B cell (primary cell): ENCODE results near the gene LRRC2. TPM values are rescaled to one million over a fixed set of nuclear protein-coding genes. Genes with fewer than 3 reads are reported as not detected.

Experiments used
- ATAC-seq: fragments of 200-7000 bp; cut with Tn5 transposase; one replicate; pipeline ENCODE4 v1.10.0; 2021; ENCODE audit warnings: low read depth, mild to moderate bottlenecking, moderate number of reproducible peaks, moderate library complexity
- CTCF ChIA-PET: fragments of 350-600 bp; sonication (Branson Sonifier 250); formaldehyde crosslinking; loops from one replicate; lab custom pipeline; 2021; ENCODE audit warnings: antibody characterized with exemption, inconsistent platforms; lab: Charles Lee
- POLR2A ChIA-PET: fragments of 350-600 bp; sonication (Branson Sonifier 250); formaldehyde crosslinking; loops from one replicate; lab custom pipeline; 2021; ENCODE audit warnings: antibody characterized with exemption; lab: Charles Lee
- DNase-seq: peaks from one replicate; pipeline ENCODE4 v3.0.0; 2013
- H2AFZ ChIP-seq: 2 replicates; pipeline ENCODE4 v1.6.1; 2012; ENCODE audit warnings: mild to moderate bottlenecking, low read depth, low read length; ENCODE audit not compliant: insufficient read depth, poor library complexity, severe bottlenecking
- H3K27ac ChIP-seq, 2 donors: 1 replicate in 1 of 2; 2 replicates in 1 of 2; pipeline ENCODE4 v1.5.1; 2012 to 2013; ENCODE audit warnings: low read length in 2 of 2, mild to moderate bottlenecking in 2 of 2, moderate library complexity in 1 of 2
- H3K27me3 ChIP-seq, 4 experiments: fragments of 200-600 bp in 1 of 4; sonication (generic) in 1 of 4; replicated peaks in 1 of 4; 1 replicate in 2 of 4; 2 replicates in 2 of 4; pipeline versions ENCODE4 v1.6.1 to v1.7.0; 2013 to 2016; ENCODE audit warnings: low read length in 3 of 4, mild to moderate bottlenecking in 2 of 4, mixed read lengths in 1 of 4, moderate library complexity in 1 of 4; ENCODE audit not compliant: insufficient read depth in 4 of 4, control insufficient read depth in 3 of 4; ENCODE audit errors: control extremely low read depth in 1 of 4
- H3K36me3 ChIP-seq, 2 experiments: replicated peaks in 1 of 2; 1 replicate in 1 of 2; 2 replicates in 1 of 2; pipeline versions ENCODE4 v1.6.1 to v1.7.1; 2013; ENCODE audit warnings: low read length in 1 of 2; ENCODE audit not compliant: insufficient read depth in 2 of 2, control insufficient read depth in 1 of 2; ENCODE audit errors: control extremely low read depth in 1 of 2, extremely low read depth in 1 of 2
- H3K4me1 ChIP-seq, 2 donors: fragments of 200-600 bp in 1 of 2; sonication (generic) in 1 of 2; 1 replicate in 1 of 2; 2 replicates in 1 of 2; pipeline versions ENCODE4 v1.5.1 to v1.6.1; 2013 to 2017; ENCODE audit warnings: low read length in 2 of 2; ENCODE audit not compliant: control insufficient read depth in 2 of 2, insufficient read depth in 2 of 2
- H3K4me2 ChIP-seq: replicated peaks from 2 replicates; pipeline ENCODE3; 2012; ENCODE audit warnings: mild to moderate bottlenecking, low read depth, low read length; ENCODE audit not compliant: poor library complexity, severe bottlenecking
- H3K4me3 ChIP-seq, 5 experiments: fragments of 200-600 bp in 1 of 5; sonication (generic) in 1 of 5; 1 replicate in 3 of 5; 2 replicates in 2 of 5; pipeline versions ENCODE4 v1.5.1 to v1.7.0; 2011 to 2016; ENCODE audit warnings: low read length in 4 of 5, mild to moderate bottlenecking in 4 of 5, low read depth in 2 of 5, control low read depth in 1 of 5, moderate library complexity in 1 of 5; ENCODE audit not compliant: insufficient read depth in 1 of 5; ENCODE audit errors: control extremely low read depth in 1 of 5, extremely low read depth in 1 of 5
- H3K79me2 ChIP-seq: fragments of 200-600 bp; sonication (generic); one replicate; pipeline ENCODE4 v1.6.0; 2016; ENCODE audit warnings: low read length; ENCODE audit not compliant: control insufficient read depth, insufficient read depth
- H3K9ac ChIP-seq: fragments of 200-600 bp; sonication (generic); 2 replicates; pipeline ENCODE4 v1.6.1; 2017; ENCODE audit warnings: mild to moderate bottlenecking, low read length, moderate library complexity
- H3K9me3 ChIP-seq, 3 donors: one replicate each; pipeline versions ENCODE4 v1.6.1 to v1.7.1; 2013; ENCODE audit warnings: low read length in 2 of 3; ENCODE audit not compliant: control insufficient read depth in 2 of 3, insufficient read depth in 1 of 3; ENCODE audit errors: control extremely low read depth in 1 of 3
- H4K20me1 ChIP-seq: 2 replicates; pipeline ENCODE4 v1.6.0; 2012; ENCODE audit warnings: mild to moderate bottlenecking, low read length; ENCODE audit not compliant: insufficient read depth, control insufficient read depth, poor library complexity, severe bottlenecking
- H3K27ac Mint-ChIP-seq: one replicate; pipeline ENCODE4 v1.8.0; 2021; ENCODE audit warnings: mixed read lengths
- H3K27me3 Mint-ChIP-seq: one replicate; pipeline ENCODE4 v1.8.0; 2021; ENCODE audit warnings: mixed read lengths
- H3K4me1 Mint-ChIP-seq: one replicate; pipeline ENCODE4 v1.8.0; 2021; ENCODE audit warnings: mixed read lengths
- H3K4me3 Mint-ChIP-seq: one replicate; pipeline ENCODE4 v1.8.0; 2021; ENCODE audit warnings: mixed read lengths
- H3K9me3 Mint-ChIP-seq: one replicate; pipeline ENCODE4 v1.8.0; 2022; ENCODE audit warnings: mixed read lengths; ENCODE audit not compliant: insufficient read depth
- EZH2 ChIP-seq: IDR thresholded peaks from 2 replicates; pipeline ENCODE4 v1.6.1; 2012; ENCODE audit warnings: borderline replicate concordance, low read depth, mild to moderate bottlenecking, moderate library complexity, low read length; ENCODE audit not compliant: insufficient read depth, poor library complexity, severe bottlenecking
- WGBS: methylation state at CpG from one replicate; pipeline ENCODE4 v1.1.5; 2013; ENCODE audit warnings: missing lambda C conversion rate; ENCODE audit not compliant: insufficient coverage; 5-methylcytosine and 5-hydroxymethylcytosine counted together
- intact Hi-C: fragments of 100-400 bp; cut with micrococcal nuclease; formaldehyde crosslinking; loops from one replicate; pipeline ENCODE4 v1.10.0; 2022
- polyA plus RNA-seq: library from polyadenylated mRNA; depleted of rRNA; stranded (reverse); fragments of >200 nt; gene quantifications from 2 replicates; pipeline ENCODE4 v1.2.3, GENCODE V29; 2012
- total RNA-seq, 2 donors: library from RNA; stranded (reverse); fragments of 120-200 nt in 1 of 2; gene quantifications; 1 replicate in 1 of 2; 2 replicates in 1 of 2; pipeline versions ENCODE4 v1.2.3 to v1.2.4, GENCODE V29; 2013 to 2022
- TF ChIP-seq, protein P1 (sequence below): fragments of 200-600 bp; IDR thresholded peaks from one replicate; pipeline ENCODE4 v1.8.0; 2022; ENCODE audit warnings: antibody characterized with exemption, mild to moderate bottlenecking

LRRC2 gene
- total and polyA plus RNA-seq, 2 donors (not counting 1 experiment from before 2014, with no cell fraction given) = 0.04 TPM; not detected in 1

DNA sequence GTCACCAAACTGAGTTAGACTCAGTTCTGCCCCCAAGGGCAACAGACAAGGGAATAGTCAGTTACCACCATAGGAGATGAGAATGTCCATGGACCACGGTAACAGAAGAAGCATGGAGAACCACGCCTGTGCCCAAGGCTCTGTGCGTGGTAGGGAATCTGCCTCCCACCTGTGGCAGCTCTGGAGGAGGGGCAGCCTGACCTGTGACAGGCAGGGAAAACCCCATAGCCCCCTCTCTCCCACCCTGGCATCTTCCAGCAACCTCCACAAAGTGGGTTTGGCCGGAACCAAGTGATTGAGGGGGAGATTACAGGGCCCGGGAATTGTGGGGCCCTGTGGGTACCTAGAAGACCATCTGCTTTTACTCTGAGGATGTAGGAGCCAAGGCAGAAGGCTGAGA lies 87.1 kb downstream of the LRRC2 start:
- 93% methylated on average over 5 of the region's 5 CpGs for WGBS
- DNase-seq (no peak), ATAC-seq (no peak)
- H3K4me1 Mint-ChIP-seq = no peaks in the 10 kb centered on the region
- Histone ChIP-seq H3K9me3 (no peaks in the 10 kb centered on the region), H3K9ac (no peak overlapping the region), H4K20me1 (no peaks in the 10 kb centered on the region), H3K27me3 (peaks cover 0 to 14% (median 6%) of the 10 kb centered on the region in 4 experiments), H3K4me2 (no peak overlapping the region), H3K79me2 (no peaks in the 10 kb centered on the region), H2AFZ (no peak overlapping the region), H3K27ac (no peak overlapping the region), H3K4me1 (no peaks in the 10 kb centered on the region), H3K36me3 (no peaks in the 10 kb centered on the region), H3K4me3 (no peak overlapping the region)
- H3K4me3 Mint-ChIP-seq = no peak overlapping the region
- ChIA-PET CTCF (no interaction called here), POLR2A (no interaction called here)
- H3K27me3 Mint-ChIP-seq = peaks cover 38% of the 10 kb centered on the region
- no peak overlapping the region for H3K27ac Mint-ChIP-seq
- intact Hi-C loops = no loop called here
- no peak for TF ChIP-seq EZH2
- TF ChIP-seq, protein P1, sequence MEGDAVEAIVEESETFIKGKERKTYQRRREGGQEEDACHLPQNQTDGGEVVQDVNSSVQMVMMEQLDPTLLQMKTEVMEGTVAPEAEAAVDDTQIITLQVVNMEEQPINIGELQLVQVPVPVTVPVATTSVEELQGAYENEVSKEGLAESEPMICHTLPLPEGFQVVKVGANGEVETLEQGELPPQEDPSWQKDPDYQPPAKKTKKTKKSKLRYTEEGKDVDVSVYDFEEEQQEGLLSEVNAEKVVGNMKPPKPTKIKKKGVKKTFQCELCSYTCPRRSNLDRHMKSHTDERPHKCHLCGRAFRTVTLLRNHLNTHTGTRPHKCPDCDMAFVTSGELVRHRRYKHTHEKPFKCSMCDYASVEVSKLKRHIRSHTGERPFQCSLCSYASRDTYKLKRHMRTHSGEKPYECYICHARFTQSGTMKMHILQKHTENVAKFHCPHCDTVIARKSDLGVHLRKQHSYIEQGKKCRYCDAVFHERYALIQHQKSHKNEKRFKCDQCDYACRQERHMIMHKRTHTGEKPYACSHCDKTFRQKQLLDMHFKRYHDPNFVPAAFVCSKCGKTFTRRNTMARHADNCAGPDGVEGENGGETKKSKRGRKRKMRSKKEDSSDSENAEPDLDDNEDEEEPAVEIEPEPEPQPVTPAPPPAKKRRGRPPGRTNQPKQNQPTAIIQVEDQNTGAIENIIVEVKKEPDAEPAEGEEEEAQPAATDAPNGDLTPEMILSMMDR = no peak
- no peaks in the 10 kb centered on the region for H3K9me3 Mint-ChIP-seq

DNA sequence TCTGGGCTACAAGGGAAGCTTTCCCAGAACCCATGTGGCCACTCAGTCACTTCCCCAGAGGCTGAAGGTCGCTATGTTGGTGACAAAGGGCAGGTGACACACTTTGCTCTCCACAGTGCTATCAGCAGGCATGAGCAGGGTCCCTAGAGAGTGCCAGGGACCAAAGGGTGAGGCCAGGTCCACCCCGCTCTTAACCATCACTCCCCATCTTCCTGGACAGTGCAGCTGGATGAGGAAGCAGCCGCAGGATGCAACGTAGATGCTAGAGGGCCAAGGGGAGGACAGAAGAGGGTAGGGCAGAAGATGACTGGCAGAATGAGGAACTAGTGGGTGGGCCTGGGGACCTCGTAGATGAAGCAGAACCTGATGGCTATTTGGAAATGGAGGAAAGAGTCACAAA lies 87.8 kb downstream of the LRRC2 start:
- Histone ChIP-seq H3K27ac (no peak overlapping the region), H3K4me1 (no peaks in the 10 kb centered on the region), H3K4me2 (no peak overlapping the region), H3K4me3 (no peak overlapping the region), H3K27me3 (peaks cover 0 to 14% (median 7%) of the 10 kb centered on the region in 4 experiments), H3K79me2 (no peaks in the 10 kb centered on the region), H3K9ac (no peak overlapping the region), H2AFZ (no peak overlapping the region), H3K9me3 (no peaks in the 10 kb centered on the region), H3K36me3 (no peaks in the 10 kb centered on the region), H4K20me1 (no peaks in the 10 kb centered on the region)
- WGBS = 62% methylated on average over 3 of the region's 5 CpGs
- DNase-seq = no peak
- TF ChIP-seq, protein P1 = no peak
- TF ChIP-seq EZH2 = no peak
- ChIA-PET POLR2A (no interaction called here), CTCF (no interaction called here)
- H3K4me1 Mint-ChIP-seq = no peaks in the 10 kb centered on the region
- H3K9me3 Mint-ChIP-seq = no peaks in the 10 kb centered on the region
- H3K4me3 Mint-ChIP-seq = no peak overlapping the region
- intact Hi-C loops = no loop called here
- no peak for ATAC-seq
- H3K27ac Mint-ChIP-seq = no peak overlapping the region
- H3K27me3 Mint-ChIP-seq = peaks cover 42% of the 10 kb centered on the region
